T-helper 2 cell treated with Interferon-gamma antibody and Interleukin-4, amounts not matched to agents 5 μg/mL and 100 μg/mL, for 36 hours (primary cell): ENCODE data around the gene MAN1B1.
"Not testable (repeated sequence)": the region's sequence is repeated elsewhere in the genome, so short reads cannot be mapped to it uniquely, and the experiment has no call there.

Source experiments
- DNase-seq: peaks from one replicate; pipeline ENCODE4 v3.0.0; 2021; ENCODE audit warnings: low spot score
- H3K27ac Mint-ChIP-seq: one replicate; pipeline ENCODE4 v1.8.0; 2021; ENCODE audit warnings: mild to moderate bottlenecking, mixed read lengths
- H3K27me3 Mint-ChIP-seq: one replicate; pipeline ENCODE4 v1.8.0; 2021; ENCODE audit warnings: low read depth, mixed read lengths
- H3K36me3 Mint-ChIP-seq: one replicate; pipeline ENCODE4 v1.8.0; 2021; ENCODE audit warnings: low read depth, mixed read lengths
- H3K4me1 Mint-ChIP-seq: one replicate; pipeline ENCODE4 v1.8.0; 2021; ENCODE audit warnings: low read depth, mixed read lengths
- H3K4me3 Mint-ChIP-seq: one replicate; pipeline ENCODE4 v1.8.0; 2022; ENCODE audit warnings: mild to moderate bottlenecking, moderate library complexity, mixed read lengths
- H3K9me3 Mint-ChIP-seq: one replicate; pipeline ENCODE4 v1.8.0; 2021; ENCODE audit warnings: mixed read lengths

The MAN1B1 gene

DNA sequence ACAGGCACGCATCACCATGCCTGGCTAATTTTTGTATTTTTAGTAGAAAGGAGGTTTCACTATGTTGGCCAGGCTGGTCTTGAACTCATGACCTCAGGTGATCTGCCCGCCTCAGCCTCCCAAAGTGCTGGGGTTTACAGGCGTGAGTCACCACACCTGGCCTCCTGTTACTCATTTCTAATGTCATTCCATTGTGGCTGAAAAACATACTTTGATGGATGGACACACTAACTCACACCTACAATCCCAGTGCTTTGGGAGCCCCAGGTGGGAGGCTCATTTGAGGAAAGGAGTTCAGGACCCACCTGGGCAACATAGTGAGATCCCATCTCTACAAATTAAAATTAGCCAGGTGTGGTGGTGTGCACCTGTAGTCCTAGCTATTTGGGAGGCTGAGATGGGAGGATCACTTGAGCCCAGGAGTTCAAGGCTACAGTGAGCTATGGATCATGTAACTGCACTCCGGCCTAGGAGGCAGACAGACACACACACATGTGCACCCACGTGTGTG lies 37.2 kb downstream of the MAN1B1 start:
- not testable (repeated sequence) for H3K27ac Mint-ChIP-seq, H3K36me3 Mint-ChIP-seq, H3K9me3 Mint-ChIP-seq, DNase-seq, H3K27me3 Mint-ChIP-seq, H3K4me3 Mint-ChIP-seq
- peaks cover 33% of the 10 kb centered on the region for H3K4me1 Mint-ChIP-seq

DNA sequence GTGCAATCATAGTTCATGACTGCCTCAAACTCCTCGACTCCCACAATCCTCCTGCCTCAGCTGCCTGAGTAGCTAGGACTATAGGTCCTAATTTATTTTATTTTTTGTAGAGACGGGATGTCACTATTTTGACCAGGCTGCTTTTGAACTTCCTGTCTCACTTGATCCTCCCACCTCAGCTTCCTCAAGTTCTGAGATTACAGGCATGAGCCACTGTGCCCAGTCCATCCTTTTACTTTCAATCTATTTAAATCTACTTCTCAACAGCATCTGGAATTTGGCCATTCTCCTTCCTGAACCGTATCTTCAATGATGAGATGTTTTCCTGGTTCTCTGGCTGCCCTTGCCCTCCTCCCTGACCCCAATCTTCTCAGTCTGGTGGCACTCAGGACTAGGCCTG lies 40.0 kb downstream of the MAN1B1 start:
- Mint-ChIP-seq H3K27ac (peak overlapping the region; percentile 91), H3K36me3 (peaks cover 1% of the 10 kb centered on the region), H3K4me1 (peaks cover 33% of the 10 kb centered on the region), H3K4me3 (peak overlapping the region; percentile 90), H3K9me3 (no peaks in the 10 kb centered on the region), H3K27me3 (peaks cover 3% of the 10 kb centered on the region)
- DNase-seq, result no peak

DNA sequence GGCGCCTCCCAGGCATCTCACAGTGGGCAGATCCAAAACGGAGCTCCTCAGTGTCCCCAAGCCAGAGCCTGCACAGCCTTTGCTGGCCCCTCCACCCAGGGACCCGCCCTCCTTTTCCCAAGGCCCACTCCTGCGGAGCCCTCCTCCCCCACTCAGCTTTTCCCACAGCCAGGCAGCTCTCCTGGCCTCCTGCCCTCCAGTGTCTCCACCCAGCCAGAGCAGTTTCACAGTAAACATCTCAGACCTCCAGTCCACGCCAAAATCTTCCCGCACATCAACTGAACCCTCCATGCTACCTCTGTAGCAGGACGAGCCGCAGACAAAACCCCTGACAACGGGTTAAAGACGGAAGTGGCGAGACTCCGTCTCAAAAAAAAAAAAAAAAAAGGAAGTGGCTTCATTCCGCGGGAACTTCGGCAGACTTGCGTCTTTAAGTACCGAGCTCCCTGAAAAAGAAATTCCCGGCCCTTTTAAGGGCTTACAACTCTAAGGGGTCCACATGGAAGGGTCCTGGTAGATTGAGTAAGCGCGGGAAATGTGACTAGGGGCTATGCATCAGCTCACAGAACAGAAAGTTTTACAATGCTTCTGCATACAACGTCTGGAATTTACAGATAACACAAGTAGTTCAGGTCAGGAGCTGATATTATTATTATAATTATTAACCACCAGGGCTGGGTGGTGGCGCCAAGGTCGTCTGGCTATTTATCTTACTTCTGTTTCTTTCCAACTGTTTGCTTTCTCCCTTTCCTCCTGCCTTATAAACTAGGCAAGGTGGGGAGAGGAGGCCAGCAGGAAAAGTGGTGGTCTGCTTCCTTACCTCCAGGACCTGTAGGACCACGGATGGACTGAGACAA lies 40.7 kb downstream of the MAN1B1 start:
- peak; percentile 39 for DNase-seq
- Mint-ChIP-seq H3K36me3 (peaks cover 1% of the 10 kb centered on the region), H3K4me1 (peaks cover 28% of the 10 kb centered on the region), H3K9me3 (no peaks in the 10 kb centered on the region), H3K27ac (peak overlapping the region; percentile 91), H3K4me3 (peak overlapping the region; percentile 90), H3K27me3 (peaks cover 3% of the 10 kb centered on the region)

DNA sequence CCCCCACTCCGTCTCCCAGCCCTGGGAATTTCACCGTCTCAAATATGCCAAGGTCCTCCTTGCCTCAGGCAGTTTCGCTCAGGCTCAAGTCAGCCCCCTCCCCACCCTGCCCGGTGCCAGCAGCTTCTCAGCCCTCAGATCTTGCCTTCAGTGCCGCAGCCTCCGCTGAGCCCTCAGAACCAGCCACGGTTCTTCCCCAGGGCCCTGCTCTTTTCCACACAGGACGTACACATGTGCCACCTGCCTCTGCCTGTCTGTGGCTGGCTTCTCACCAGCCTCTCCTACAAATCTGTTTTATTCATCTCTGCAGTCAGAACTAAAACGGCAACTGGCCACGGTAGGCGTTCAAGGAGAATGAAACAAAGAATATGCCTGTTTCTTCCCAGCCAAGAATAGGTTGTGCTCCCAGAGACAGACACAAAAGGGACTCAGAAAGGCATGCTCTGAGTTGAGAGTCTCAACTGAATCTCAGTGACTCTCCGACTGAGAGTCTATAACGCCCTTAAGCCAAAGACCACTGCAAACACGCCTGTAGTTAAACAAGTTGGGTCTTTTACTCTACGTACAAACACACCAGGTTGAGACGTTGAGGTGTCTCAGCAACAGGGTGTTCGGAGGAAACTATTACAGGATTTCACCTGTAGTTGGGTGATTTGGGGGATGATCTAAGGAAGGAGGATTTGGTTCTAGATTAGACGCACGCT lies 41.5 kb downstream of the MAN1B1 start:
- H3K27me3 Mint-ChIP-seq, result peaks cover 5% of the 10 kb centered on the region
- no peak for DNase-seq
- peak overlapping the region; percentile 90 for H3K4me3 Mint-ChIP-seq

DNA sequence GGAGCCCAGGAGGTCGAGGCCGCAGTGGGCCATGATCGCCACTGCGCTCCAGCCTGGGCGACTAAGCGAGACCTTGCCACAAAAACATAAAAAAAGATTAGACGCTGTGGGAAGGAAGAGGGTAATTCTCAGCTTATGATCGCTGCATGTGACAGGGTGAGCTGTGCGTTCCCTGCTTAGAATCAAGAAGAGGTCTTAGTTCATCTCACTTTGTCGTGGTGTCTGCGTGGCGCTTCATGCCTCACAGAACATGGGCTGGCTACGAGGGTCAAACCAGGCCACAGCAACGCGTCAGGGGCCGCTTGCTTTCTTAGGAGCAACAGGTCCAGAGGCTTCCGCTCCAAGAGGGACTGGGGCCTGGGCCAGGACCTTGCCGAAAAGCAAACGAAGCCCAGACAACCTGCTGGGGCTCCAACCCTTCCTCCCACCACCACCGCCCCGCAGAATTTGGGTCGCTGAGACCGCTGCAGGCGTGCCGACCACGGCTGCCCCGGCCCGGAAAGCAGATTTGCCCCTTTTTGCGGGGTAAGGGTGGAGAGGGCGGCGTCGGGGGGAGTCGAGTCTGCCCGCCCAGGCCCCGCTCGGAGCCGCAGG lies 42.2 kb downstream of the MAN1B1 start:
- H3K9me3 Mint-ChIP-seq, result no peaks in the 10 kb centered on the region
- H3K27me3 Mint-ChIP-seq, result peaks cover 5% of the 10 kb centered on the region
- H3K27ac Mint-ChIP-seq, result peak overlapping the region; percentile 91
- peak overlapping the region; percentile 90 for H3K4me3 Mint-ChIP-seq
- peak; percentile 16 for DNase-seq
- peaks cover 1% of the 10 kb centered on the region for H3K36me3 Mint-ChIP-seq
- peaks cover 26% of the 10 kb centered on the region for H3K4me1 Mint-ChIP-seq

More for the DNA sequence above, 41.5 kb downstream of the MAN1B1 start:
- Mint-ChIP-seq H3K4me1 (peaks cover 26% of the 10 kb centered on the region), H3K9me3 (no peaks in the 10 kb centered on the region), H3K27ac (peak overlapping the region; percentile 91), H3K36me3 (peaks cover 1% of the 10 kb centered on the region)

DNA sequence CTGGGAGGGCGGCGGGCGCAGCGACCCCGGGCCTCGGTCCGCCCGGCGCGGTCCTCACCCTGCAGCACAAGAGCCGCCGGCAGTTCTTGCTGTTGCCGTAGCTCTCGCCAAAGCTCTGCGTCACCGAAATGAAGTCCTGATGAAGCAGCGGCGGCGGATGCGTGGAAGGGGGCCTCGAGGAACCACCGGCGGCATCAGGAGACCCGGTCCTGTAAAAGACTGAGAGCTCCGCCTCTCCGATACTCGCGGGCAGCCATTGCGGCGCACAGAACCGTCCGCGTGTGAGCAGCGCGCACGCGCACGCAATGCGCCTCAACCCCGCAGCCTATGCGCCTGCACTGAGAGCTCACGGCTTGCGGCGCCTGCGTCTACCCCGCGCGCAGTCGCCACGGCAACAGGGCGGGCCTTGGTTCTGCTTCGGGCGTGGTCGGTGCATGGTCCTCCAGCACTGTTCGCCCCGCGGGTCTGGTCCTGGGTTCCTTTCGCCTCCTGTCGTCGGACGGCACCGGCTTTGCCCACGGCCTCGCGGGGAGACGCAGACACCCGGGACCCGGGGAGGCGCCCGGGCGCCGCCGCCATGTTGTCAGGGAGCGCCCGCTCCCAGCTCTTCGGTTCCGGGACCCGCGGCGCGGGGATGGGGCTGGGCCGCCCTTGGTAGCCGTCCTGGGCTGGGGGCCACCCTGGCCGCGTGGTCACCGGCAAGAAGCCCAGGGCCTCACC lies 42.8 kb downstream of the MAN1B1 start:
- H3K4me1 Mint-ChIP-seq, result peaks cover 26% of the 10 kb centered on the region
- peaks cover 5% of the 10 kb centered on the region for H3K27me3 Mint-ChIP-seq
- no peaks in the 10 kb centered on the region for H3K9me3 Mint-ChIP-seq
- H3K4me3 Mint-ChIP-seq, result peak overlapping the region; percentile 85
- H3K36me3 Mint-ChIP-seq, result peaks cover 1% of the 10 kb centered on the region
- peak overlapping the region; percentile 91 for H3K27ac Mint-ChIP-seq
- DNase-seq, result peak; percentile 93

DNA sequence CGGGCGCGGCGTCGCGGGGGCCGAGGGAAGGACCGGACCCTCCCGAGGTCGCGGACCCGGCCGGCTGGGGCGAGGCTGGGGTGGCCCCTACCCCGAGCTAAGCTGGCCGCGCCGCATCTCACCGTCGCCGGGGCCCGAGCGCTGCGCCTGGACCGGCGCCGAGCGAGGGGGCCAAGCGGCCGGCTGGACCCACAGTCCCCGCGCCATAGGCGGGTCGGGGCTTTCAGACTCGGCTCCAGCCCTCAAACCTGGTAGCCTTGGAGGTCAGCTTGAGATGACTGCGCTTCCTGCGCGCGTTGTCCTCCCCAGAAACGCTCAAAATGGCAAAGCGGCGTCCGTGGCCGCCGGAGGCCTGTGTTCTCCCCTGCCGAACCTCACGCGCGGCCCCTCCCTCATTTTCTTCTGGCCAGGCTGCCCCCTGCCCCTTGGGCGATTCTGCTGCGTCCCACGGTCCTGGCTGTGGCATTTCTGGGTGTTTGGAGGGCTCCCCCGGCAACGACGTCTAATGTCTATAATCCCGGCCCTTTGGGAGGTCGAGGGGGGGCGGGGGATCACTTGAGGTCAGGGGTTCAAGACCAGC lies 43.5 kb downstream of the MAN1B1 start:
- DNase-seq, result no peak
- H3K27ac Mint-ChIP-seq, result peak overlapping the region; percentile 81
- peaks cover 26% of the 10 kb centered on the region for H3K4me1 Mint-ChIP-seq
- H3K27me3 Mint-ChIP-seq, result peaks cover 7% of the 10 kb centered on the region
- H3K36me3 Mint-ChIP-seq, result peaks cover 1% of the 10 kb centered on the region
- peak overlapping the region; percentile 86 for H3K4me3 Mint-ChIP-seq
- H3K9me3 Mint-ChIP-seq, result no peaks in the 10 kb centered on the region

DNA sequence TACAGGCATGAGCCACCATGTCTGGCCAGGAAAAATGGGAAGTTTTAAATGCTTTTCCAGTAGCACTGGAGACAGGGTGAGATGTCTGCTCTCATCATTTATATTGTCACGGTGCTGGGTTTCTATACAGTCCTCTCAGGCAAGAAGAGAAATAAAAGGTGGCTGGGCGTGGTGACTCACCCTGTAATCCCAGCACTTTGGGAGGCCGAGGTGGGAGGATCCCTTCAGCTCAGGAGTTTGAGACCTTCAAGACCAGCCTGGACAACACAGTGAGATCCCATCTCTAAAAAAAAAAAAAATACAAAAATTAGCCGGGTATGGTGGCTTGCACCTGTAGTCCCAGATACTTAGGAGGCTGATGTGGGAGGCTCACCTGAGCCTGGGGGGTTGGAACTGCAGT lies 47.4 kb downstream of the MAN1B1 start:
- Mint-ChIP-seq H3K4me3 (no peak overlapping the region), H3K4me1 (peaks cover 2% of the 10 kb centered on the region), H3K27me3 (peaks cover 26% of the 10 kb centered on the region), H3K9me3 (no peaks in the 10 kb centered on the region), H3K36me3 (no peaks in the 10 kb centered on the region), H3K27ac (no peak overlapping the region)
- DNase-seq, result no peak

DNA sequence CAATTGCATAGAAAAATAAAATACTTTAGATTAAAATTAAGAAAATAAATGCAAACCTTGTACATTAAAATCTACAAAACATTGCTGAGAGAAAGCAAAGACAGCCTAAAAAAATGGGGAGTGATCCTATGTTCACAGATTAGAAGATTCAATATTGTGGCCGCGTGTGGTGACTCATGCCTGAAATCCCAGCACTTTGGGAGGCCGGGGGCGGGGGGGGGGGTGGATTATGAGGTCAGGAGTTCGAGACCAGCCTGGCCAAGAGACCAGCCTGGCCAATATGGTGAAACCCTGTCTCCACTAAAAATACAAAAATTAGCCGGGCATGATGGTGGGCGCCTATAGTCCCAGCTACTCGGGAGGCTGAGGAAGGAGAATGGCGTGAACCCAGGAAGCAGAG lies 48.4 kb downstream of the MAN1B1 start:
- H3K27me3 Mint-ChIP-seq, result peaks cover 34% of the 10 kb centered on the region
- not testable (repeated sequence) for H3K9me3 Mint-ChIP-seq, H3K27ac Mint-ChIP-seq, H3K4me1 Mint-ChIP-seq, H3K4me3 Mint-ChIP-seq, H3K36me3 Mint-ChIP-seq, DNase-seq

DNA sequence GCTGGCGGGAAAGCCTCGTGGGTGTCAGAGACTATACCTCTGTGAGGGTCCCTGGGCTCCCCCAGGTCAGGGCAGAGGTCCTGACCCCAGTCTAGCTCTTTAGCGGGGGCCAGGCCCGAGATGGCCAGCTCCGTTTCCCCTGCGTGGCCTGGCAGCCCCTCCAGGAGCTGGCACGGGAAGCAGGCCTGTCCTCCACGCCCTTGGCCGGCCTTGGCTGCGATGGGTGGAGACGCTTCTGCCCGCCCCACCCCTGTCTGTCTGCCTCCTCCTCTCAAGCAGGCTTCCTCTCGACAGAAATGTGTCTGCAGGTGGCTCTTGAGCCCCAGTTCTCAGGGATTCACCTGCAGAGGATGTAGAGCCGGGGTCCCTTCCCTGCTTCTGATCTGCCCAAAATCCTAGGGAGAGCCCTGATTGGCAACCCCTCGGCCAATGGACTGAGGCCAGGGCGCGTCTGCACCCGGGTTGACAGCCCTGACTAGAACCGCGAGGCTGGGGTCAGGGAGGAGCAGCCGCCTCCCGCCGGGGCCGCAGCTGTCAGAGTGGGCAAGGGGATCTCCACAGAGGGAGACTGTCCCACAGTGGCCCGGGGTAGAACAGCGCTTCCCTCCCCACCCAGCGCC lies 49.6 kb downstream of the MAN1B1 start:
- H3K9me3 Mint-ChIP-seq, result no peaks in the 10 kb centered on the region
- no peaks in the 10 kb centered on the region for H3K36me3 Mint-ChIP-seq
- no peak overlapping the region for H3K27ac Mint-ChIP-seq
- peaks cover 40% of the 10 kb centered on the region for H3K27me3 Mint-ChIP-seq
- DNase-seq, result no peak
- peaks cover 3% of the 10 kb centered on the region for H3K4me1 Mint-ChIP-seq
- H3K4me3 Mint-ChIP-seq, result no peak overlapping the region

DNA sequence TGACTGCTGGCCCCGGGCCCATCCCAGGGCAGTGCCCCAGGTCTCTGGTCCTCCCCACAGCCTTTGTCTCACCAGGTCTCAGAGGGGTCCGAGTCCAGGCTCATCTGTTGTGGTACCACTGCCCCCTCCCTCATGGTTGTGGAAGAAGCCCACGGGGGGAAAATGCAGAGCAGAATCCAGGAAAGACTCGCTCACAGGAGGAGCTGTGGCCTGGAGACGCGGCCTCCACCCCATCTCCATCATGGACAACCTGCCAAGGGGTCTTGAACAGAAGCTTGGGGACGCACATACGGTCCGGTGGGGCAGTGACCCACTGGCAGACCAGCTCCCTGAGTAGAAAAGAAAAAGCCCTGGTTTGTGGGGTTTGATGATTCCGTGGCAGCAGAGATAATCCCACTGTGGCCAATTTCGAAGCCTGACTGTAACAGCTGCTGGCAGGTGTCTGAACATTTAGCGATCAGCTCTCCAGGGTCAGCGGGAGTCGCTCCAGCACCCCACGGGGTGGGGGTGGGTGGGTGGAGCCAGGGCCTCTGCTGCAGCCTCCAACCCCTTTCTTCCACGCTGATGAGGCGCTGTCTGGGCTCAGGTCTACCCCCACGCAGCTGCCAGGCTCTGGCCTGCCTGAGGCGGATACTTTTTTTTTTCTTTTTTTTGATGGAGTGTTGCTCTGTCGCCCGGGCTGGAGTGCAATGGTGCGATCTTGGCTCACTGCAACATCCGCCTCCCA lies 50.3 kb downstream of the MAN1B1 start:
- H3K4me3 Mint-ChIP-seq, result no peak overlapping the region
- no peak for DNase-seq
- H3K36me3 Mint-ChIP-seq, result no peaks in the 10 kb centered on the region
- no peak overlapping the region for H3K27ac Mint-ChIP-seq
- H3K4me1 Mint-ChIP-seq, result peaks cover 3% of the 10 kb centered on the region
- H3K9me3 Mint-ChIP-seq, result no peaks in the 10 kb centered on the region
- peaks cover 42% of the 10 kb centered on the region for H3K27me3 Mint-ChIP-seq

DNA sequence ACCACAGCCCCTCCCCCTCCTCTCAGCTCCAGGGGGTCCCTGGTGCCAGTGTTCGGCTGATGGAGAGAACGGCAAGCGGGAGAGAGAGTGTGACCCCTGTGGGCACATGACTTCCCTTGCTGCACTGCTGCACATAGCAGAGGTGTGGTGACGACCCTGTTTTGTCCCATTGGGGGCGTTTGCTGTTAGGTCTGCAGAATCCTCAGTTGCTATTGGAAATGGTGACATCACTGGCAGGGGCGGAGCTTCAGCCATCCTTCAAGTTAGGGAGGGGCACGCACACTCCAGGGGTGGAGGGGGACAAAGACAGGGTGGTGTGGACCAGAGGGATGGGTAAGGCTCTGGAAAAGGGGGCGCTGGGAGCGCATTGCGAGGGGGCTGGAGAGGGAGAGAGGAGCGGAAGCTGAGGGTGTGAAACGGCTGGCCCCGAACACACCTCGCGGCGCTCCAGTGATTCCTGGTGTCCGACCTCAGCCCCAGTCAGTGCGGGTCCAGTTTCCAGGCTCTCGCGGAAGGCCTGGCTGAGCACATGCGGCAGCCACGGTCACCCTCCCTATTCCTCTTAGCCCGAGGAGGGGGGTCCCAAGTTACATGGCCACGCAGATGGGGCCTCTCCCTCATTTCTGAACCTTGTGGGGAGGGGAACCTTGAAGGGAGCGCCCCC lies 51.4 kb downstream of the MAN1B1 start:
- Mint-ChIP-seq H3K36me3 (no peaks in the 10 kb centered on the region), H3K27me3 (peaks cover 42% of the 10 kb centered on the region), H3K4me3 (no peak overlapping the region), H3K27ac (no peak overlapping the region), H3K4me1 (peaks cover 3% of the 10 kb centered on the region), H3K9me3 (no peaks in the 10 kb centered on the region)
- DNase-seq, result no peak
